ENCODE measurements around the gene FUZ. TPM values are rescaled to one million over a fixed set of nuclear protein-coding genes. Genes with fewer than 3 reads are reported as not detected.

Gene FUZ
- total and polyA plus RNA-seq, 2 of the 4 experiments (the other 2 are of a cell fraction), result 12.1 to 14.3 TPM

DNA sequence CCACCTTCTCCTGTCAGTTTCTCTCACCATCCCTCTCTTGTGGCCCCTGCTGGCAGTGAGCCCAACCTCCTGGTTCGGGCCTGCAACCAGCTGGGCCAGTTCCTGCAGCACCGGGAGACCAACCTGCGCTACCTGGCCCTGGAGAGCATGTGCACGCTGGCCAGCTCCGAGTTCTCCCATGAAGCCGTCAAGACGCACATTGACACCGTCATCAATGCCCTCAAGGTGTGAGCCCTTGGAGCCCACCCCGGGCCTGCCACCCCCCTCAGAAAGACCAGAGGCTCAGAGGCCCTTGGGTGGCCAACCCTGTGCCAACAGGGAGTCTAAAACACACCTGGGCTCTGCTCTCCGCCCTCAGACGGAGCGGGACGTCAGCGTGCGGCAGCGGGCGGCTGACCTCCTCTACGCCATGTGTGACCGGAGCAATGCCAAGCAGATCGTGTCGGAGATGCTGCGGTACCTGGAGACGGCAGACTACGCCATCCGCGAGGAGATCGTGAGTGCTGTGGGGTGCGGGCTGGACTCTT lies 13.8 kb downstream of the FUZ start:
- Histone ChIP-seq H2BK5ac (ENCODE audit: low read depth, low read length, poor library complexity, severe bottlenecking) (no peak overlapping the region), H4K8ac (ENCODE audit: low read depth in 2 of 2, low read length in 2 of 2) (no peak overlapping the region), H3K18ac (ENCODE audit: low read depth, low read length) (no peak overlapping the region), H3K79me1 (ENCODE audit: low read depth in 1 of 2, low read length in 2 of 2) (peaks cover 8 to 27% of the 10 kb centered on the region in 2 experiments; a peak in 3 of 4 replicates), H3K27me3 (ENCODE audit: control insufficient read depth, insufficient read depth, low read length) (no peaks in the 10 kb centered on the region), H2BK20ac (ENCODE audit: low read depth, low read length) (no peak overlapping the region), H2AK9ac (replicated peaks; ENCODE audit: low read depth, low read length, poor library complexity) (no peak overlapping the region), H3K4ac (ENCODE audit: low read depth, low read length) (no peak overlapping the region), H4K5ac (ENCODE audit: low read depth, low read length) (no peak overlapping the region), H3K36me3 (ENCODE audit: control insufficient read depth, insufficient read depth, low read length) (peaks cover 66% of the 10 kb centered on the region), H3K27ac (ENCODE audit: insufficient read depth, low read length) (no peak overlapping the region), H3K4me3 (ENCODE audit: insufficient read depth, low read depth, low read length) (no peak overlapping the region), H2AFZ (replicated peaks; ENCODE audit: low read length, poor library complexity) (no peak overlapping the region), H3K56ac (ENCODE audit: extremely low read depth, insufficient read depth, low read length) (no peak overlapping the region), H3K4me2 (ENCODE audit: low read depth, low read length) (no peak overlapping the region), H2BK120ac (ENCODE audit: low read depth, low read length) (no peak overlapping the region), H3K4me1 (ENCODE audit: control insufficient read depth, insufficient read depth, low read length) (no peaks in the 10 kb centered on the region; the same call in 1 of the 2 replicates), H3K23ac (ENCODE audit: low read depth, low read length) (no peak overlapping the region), H2AK5ac (ENCODE audit: low read depth, low read length) (no peak overlapping the region), H3K9me3 (ENCODE audit: control insufficient read depth, insufficient read depth, low read length) (no peaks in the 10 kb centered on the region), H4K91ac (ENCODE audit: insufficient read depth, low read depth, low read length) (no peak overlapping the region), H2BK15ac (ENCODE audit: low read depth, low read length) (no peak overlapping the region), H3K9ac (ENCODE audit: low read depth, low read length) (no peak overlapping the region), H3K14ac (replicated peaks; ENCODE audit: low read depth, low read length) (no peak overlapping the region), H3K9me1 (ENCODE audit: insufficient read depth, low read length) (0 out of 2 replicates have a peak, but pooled peaks cover 4% of the 10 kb centered on the region), H4K20me1 (ENCODE audit: insufficient read depth, low read length) (peaks cover 15% of the 10 kb centered on the region)
- 92% methylated on average over 26 of the region's 28 CpGs; no CpG with 5 or more reads in 1 of the 2 experiments for WGBS, 2 experiments (ENCODE audit: extremely low coverage in 2 of 2, insufficient read length in 1 of 2)
- dilution Hi-C loops (cut with HindIII; ENCODE audit: low sequenced_read_pairs, unreplicated experiment) (no loop called here), intact Hi-C loops (cut with micrococcal nuclease) (no loop called here), in situ Hi-C loops (cut with MboI; ENCODE audit: low sequenced_read_pairs) (no loop called here)
- ChIA-PET POLR2A (ENCODE audit: unreplicated experiment) (no interaction called here), CTCF (no interaction called here)
- BruUV-seq (replicated peaks), result TSS peak; percentile 38
- ATAC-seq (ENCODE audit: low read depth) (no peak), DNase-seq (no peak)
- no peak for TF ChIP-seq POLR2A (IDR thresholded peaks at IDR 0.05; ENCODE audit: low read depth, low read length)
- no peak for TF ChIP-seq RCOR1 (IDR thresholded peaks at IDR 0.05; ENCODE audit: insufficient replicate concordance, low read length)
- TF ChIP-seq, protein P1, sequence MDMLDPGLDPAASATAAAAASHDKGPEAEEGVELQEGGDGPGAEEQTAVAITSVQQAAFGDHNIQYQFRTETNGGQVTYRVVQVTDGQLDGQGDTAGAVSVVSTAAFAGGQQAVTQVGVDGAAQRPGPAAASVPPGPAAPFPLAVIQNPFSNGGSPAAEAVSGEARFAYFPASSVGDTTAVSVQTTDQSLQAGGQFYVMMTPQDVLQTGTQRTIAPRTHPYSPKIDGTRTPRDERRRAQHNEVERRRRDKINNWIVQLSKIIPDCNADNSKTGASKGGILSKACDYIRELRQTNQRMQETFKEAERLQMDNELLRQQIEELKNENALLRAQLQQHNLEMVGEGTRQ (IDR thresholded peaks at IDR 0.05; ENCODE audit: low read depth, low read length), result no peak
- TF ChIP-seq, protein P2, sequence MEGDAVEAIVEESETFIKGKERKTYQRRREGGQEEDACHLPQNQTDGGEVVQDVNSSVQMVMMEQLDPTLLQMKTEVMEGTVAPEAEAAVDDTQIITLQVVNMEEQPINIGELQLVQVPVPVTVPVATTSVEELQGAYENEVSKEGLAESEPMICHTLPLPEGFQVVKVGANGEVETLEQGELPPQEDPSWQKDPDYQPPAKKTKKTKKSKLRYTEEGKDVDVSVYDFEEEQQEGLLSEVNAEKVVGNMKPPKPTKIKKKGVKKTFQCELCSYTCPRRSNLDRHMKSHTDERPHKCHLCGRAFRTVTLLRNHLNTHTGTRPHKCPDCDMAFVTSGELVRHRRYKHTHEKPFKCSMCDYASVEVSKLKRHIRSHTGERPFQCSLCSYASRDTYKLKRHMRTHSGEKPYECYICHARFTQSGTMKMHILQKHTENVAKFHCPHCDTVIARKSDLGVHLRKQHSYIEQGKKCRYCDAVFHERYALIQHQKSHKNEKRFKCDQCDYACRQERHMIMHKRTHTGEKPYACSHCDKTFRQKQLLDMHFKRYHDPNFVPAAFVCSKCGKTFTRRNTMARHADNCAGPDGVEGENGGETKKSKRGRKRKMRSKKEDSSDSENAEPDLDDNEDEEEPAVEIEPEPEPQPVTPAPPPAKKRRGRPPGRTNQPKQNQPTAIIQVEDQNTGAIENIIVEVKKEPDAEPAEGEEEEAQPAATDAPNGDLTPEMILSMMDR (conservative IDR thresholded peaks at IDR 0.05; ENCODE audit: low read depth, low read length), result no peak
- TF ChIP-seq MAZ (IDR thresholded peaks at IDR 0.05; ENCODE audit: borderline replicate concordance, low read depth, low read length), result no peak
- TF ChIP-seq CHD1 (IDR thresholded peaks at IDR 0.05; ENCODE audit: low read depth, low read length), result no peak
- no peak for TF ChIP-seq NFE2L2 (IDR thresholded peaks at IDR 0.05; ENCODE audit: low read depth, low read length)
- no peak for TF ChIP-seq FOS (IDR thresholded peaks at IDR 0.05; ENCODE audit: low read depth, low read length)
- no peak for TF ChIP-seq CEBPB (IDR thresholded peaks at IDR 0.05; ENCODE audit: low read depth, low read length)
- TF ChIP-seq RFX5 (IDR thresholded peaks at IDR 0.05; ENCODE audit: low read depth, low read length), result no peak
- TF ChIP-seq SMC3 (IDR thresholded peaks at IDR 0.05; ENCODE audit: low read depth, low read length), result no peak
- no peak for TF ChIP-seq RAD21 (IDR thresholded peaks at IDR 0.05; ENCODE audit: low read length)
- no peak for TF ChIP-seq MAFK (IDR thresholded peaks at IDR 0.05; ENCODE audit: low read depth, low read length)
- TF ChIP-seq, protein P3, sequence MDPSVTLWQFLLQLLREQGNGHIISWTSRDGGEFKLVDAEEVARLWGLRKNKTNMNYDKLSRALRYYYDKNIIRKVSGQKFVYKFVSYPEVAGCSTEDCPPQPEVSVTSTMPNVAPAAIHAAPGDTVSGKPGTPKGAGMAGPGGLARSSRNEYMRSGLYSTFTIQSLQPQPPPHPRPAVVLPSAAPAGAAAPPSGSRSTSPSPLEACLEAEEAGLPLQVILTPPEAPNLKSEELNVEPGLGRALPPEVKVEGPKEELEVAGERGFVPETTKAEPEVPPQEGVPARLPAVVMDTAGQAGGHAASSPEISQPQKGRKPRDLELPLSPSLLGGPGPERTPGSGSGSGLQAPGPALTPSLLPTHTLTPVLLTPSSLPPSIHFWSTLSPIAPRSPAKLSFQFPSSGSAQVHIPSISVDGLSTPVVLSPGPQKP (IDR thresholded peaks at IDR 0.05; ENCODE audit: borderline replicate concordance, low read depth, low read length), result no peak
- no peak for TF ChIP-seq MXI1 (IDR thresholded peaks at IDR 0.05; ENCODE audit: borderline replicate concordance, low read depth, low read length)
- no peak for TF ChIP-seq BHLHE40 (IDR thresholded peaks at IDR 0.05; ENCODE audit: low read depth, low read length)

Data from IMR-90 (cell line).